DMS 273 (cell line): ENCODE measurements around the gene C1orf232.

Experiments
- DNase-seq: peaks from one replicate; lab custom pipeline; 2025; ENCODE audit not compliant: unreplicated experiment; lab: John Stamatoyannopoulos, UW

The C1orf232 gene

DNA sequence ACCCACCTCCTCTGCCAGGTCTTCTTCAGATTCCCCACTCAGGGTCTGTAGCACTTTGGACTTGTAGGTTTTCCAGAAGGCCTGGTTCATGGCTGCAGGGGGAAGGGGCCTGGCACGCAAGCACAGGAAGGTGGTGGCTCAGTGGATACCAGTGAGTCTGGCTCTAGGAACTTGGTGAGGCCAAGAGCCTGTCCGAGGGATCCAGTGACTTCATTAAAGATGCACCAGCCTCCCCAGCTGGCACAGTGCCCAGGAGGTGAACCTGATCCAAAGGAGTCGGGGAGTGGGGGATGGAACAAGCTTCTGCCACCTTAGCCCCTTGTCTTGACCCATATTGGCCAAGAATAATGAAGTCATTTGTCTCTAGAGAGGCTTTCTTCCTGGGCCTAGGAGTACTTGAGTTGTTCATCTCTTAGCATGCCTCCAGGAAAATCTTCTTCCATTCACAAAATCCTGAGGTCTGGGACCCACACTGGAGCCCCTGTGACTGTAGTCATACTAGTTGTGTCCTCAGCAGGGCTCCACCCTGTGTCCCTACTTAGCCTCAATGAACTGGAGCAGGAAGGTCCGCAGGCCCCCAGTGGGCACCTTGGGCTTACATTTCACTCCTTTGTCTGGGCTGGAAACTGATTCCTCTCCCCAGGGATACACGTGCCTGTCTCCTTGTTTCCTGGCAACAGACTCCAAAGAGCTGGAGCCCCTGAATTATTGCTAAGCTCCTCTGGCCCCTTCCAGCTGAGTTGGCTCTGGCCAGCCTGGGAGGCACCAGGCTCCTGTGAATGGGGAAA, at the start of gene C1orf232:
TSS of gene C1orf232 (minus strand) at position 554 of the 788 bp plus-strand sequence. CDS start at position 90, 464 bp downstream.
- DNase-seq: peak; percentile 87

GRCh38 chr1:26215246-26215645, 46.5 kb upstream of the C1orf232 start:
- DNase-seq: no peak

DNA sequence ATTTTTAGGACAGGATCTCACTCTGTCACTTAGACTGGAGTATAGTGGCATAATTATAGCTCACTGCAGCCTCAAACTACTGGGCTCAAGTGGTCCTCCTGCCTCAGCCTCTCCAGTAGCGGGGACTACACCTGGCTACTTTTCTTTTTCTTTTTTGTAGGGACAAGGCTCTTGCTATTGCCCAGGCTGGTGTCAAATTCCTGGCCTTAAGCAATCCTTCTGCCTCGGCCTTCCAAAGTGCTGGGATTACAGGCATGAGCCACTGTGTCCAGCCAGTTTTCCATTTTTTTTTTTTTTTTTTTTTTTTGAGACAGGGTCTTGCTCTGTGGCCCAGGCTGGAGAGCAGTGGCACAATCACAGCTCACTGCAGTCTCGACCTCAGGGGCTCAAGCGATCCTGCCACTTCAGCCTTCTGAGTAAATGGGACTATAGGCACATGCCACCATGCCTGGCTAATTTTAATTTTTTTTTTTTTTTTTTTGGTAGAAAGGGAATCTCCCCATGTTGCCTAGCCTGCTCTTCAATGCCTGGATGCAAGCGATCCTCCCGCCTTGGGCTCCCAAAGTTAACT, 44.7 kb upstream of the C1orf232 start:
- DNase-seq: no peak

DNA sequence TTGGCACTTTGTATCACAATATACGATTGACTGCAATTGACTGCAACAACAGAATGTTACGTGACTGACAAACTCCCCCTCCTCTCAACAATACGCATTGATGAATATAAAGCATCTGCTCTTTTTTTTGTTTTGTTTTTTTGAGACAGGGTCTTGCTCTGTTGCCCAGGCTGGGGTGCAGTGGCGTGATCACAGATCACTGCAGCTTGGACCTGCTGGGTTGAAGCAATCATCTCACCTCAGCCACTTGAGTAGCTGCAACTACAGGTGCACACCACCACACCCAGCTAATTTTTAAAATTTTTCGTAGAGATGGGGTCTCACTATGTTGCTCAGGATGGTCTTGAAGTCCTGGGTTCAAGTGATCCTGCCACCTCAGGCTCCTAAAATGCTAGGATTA, 44.0 kb upstream of the C1orf232 start:
- DNase-seq: no peak

DNA sequence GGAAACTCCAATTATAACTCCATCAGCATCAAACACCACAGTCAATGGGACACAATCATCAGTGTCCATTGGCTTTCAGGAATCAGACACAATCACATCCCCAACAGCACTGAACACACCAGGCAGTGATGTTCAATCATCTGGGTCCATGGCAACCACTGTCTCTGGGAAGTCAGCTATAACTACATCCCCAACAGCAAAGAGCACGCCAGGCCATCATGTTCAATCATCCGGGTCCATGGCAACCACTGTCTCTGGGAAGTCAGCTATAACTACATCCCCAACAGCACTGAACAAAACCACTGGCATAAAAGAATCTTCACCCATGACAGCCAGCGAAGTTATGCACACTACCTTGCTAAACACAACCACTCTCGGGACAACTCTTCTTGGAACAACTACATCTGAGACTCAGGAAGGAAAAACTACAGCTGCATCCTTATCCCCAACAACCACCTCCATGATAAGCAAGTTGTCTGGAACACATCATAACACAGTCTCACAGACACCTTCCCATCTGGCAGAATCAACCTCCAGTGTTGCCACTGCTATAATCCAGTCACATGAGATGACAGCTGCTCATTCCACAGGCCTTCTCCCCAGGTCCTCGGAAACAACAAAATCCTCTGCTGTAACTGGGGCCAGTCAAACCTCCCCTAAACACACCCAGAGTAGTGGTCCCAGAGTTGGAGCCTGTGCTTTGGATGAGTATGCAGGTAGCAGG, 41.5 kb upstream of the C1orf232 start:
- peak; percentile 51 for DNase-seq

DNA sequence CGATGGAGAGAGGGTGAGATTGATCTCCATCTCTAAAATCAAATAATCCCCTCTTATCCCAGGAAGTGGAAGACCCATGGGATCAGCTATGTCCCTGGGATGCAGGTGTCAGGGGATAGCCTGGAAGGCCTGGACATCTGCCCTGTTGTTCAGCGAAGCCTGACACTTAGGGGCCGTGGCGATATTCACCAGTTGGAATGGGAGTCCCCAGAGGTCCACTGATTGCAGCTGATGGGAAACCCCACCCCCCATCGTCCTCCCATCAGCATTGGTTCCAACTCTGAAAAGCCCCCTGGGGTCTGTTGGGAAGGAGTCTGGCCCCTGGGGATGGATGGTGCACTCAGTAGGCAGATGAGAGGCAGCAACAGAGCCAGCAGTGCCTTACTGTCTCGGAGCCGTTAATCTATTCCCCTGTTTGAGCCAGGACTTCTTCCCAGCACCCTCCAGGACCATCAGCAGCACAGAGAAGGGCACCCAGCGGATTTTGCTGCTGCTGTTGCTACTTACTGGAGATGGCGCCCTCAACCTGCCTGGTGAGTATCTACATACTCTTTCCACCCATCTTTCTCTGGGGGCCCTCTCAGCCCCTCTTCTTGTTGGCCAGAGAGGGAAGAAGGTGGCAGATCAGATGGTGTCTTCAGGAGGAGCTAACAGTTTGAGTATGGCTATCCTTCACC, 35.0 kb upstream of the C1orf232 start:
- no peak for DNase-seq

DNA sequence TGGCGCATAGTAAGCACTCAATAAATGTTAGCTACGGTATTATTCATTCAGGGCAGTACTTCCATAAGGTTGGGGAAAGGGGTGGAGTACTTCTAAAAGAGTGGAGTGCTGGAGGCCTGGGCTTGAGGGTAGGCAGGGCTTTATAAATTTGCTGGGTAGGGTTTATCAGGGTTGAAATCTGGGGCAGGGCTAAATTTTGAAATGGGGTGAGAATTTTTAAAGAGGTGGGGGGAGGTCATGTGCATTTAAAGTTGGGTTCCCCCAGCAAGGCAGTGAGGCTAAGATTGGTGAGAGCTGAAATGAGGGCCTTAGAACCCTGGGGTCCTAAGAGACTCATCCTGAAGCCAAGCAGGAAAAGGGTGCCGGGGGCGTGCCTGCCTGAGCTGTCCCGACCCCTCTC, 31.6 kb upstream of the C1orf232 start:
- no peak for DNase-seq

- DNase-seq: no peak
These were observed 29.1 kb upstream of the C1orf232 start for GRCh38 chr1:26197813-26198212.

- no peak for DNase-seq
These were observed 28.5 kb upstream of the C1orf232 start for GRCh38 chr1:26197301-26197700.

DNA sequence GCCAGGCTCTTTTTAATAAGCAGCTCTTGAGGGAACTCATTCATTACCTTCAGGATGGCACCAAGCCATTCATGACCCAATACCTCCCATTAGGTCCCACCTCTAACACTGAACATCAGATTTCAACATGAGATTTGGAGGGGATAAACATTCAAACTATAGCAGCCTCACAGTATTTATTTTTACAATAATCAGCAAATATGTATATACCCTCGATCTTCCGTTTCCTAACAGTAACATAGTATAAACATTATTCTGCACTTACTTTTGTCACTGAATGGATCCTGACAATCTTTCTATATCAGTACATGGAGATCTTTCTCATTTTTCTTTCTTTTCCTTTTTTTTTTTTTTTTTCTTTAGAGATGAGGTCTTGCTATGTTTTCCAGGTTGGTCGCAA, 27.0 kb upstream of the C1orf232 start:
- DNase-seq: no peak

GRCh38 chr1:26191739-26192138, 23.0 kb upstream of the C1orf232 start:
- DNase-seq: no peak

- peak; percentile 73 for DNase-seq
These were observed 21.7 kb upstream of the C1orf232 start, which contains the start of gene CATSPER4 for GRCh38 chr1:26190373-26190987. TSS of gene CATSPER4 (plus strand) at chr1:26190602. CDS start at chr1:26190628, 26 bp downstream.

DNA sequence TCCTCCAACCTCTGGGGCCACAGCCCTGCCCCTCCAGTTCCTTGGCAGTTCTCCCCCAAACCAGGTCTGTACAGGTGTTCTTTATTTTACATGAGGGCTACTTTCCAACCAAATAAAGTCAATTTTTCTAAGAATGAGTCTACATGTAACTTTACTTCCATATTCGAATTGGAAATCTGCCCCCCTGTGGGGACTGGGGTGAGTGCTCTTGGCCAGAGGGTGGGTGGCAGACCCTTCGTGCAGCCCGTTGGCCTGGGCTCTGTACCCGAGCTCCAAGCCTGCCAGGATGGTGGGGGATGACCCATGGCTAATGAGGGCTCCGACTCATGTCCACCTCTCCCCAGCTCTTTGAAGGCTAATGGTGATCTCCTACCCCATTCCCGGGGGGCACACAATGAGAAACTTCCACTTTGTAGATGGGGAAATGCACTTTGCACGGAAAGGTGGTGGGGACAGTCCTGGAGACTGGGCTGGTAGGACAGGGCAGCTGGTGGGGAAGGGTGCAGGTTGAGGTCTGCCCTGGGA, 21.1 kb upstream of the C1orf232 start:
- peak; percentile 26 for DNase-seq

- no peak for DNase-seq
These were observed 20.6 kb upstream of the C1orf232 start for GRCh38 chr1:26189331-26189730.

- no peak for DNase-seq
These were observed 19.7 kb upstream of the C1orf232 start for GRCh38 chr1:26188477-26188876.

- DNase-seq: no peak
These were observed 19.1 kb upstream of the C1orf232 start for GRCh38 chr1:26187882-26188281.

GRCh38 chr1:26184883-26185282, 16.1 kb upstream of the C1orf232 start:
- DNase-seq: no peak

- DNase-seq: no peak
These were observed 15.3 kb upstream of the C1orf232 start for GRCh38 chr1:26184086-26184485.

GRCh38 chr1:26182383-26182696, 13.6 kb upstream of the C1orf232 start:
- no peak for DNase-seq

GRCh38 chr1:26181586-26182382, 13.0 kb upstream of the C1orf232 start:
- no peak for DNase-seq
